ENCODE data around the gene SNAP25.

SNAP25 gene

GRCh38 chr20:10309326-10309725 is 90.7 kb downstream of the SNAP25 start:
- TF ChIP-seq, protein P1, sequence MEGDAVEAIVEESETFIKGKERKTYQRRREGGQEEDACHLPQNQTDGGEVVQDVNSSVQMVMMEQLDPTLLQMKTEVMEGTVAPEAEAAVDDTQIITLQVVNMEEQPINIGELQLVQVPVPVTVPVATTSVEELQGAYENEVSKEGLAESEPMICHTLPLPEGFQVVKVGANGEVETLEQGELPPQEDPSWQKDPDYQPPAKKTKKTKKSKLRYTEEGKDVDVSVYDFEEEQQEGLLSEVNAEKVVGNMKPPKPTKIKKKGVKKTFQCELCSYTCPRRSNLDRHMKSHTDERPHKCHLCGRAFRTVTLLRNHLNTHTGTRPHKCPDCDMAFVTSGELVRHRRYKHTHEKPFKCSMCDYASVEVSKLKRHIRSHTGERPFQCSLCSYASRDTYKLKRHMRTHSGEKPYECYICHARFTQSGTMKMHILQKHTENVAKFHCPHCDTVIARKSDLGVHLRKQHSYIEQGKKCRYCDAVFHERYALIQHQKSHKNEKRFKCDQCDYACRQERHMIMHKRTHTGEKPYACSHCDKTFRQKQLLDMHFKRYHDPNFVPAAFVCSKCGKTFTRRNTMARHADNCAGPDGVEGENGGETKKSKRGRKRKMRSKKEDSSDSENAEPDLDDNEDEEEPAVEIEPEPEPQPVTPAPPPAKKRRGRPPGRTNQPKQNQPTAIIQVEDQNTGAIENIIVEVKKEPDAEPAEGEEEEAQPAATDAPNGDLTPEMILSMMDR (IDR thresholded peaks at IDR 0.05; ENCODE audit: low read depth, low read length, missing control alignments): no peak
- no peak overlapping the region for H3K4me3 ChIP-seq (ENCODE audit: low read depth, low read length)
- no peak for DNase-seq (ENCODE audit: low read depth)

- H3K4me3 ChIP-seq (ENCODE audit: low read depth, low read length): no peak overlapping the region
- no peak for DNase-seq (ENCODE audit: low read depth)
- TF ChIP-seq, protein P1 (IDR thresholded peaks at IDR 0.05; ENCODE audit: low read depth, low read length, missing control alignments): no peak
These were observed 93.5 kb downstream of the SNAP25 start for GRCh38 chr20:10312111-10312510.

- DNase-seq (ENCODE audit: low read depth): no peak
- H3K4me3 ChIP-seq (ENCODE audit: low read depth, low read length): no peak overlapping the region
- TF ChIP-seq, protein P1 (IDR thresholded peaks at IDR 0.05; ENCODE audit: low read depth, low read length, missing control alignments): no peak
These were observed 94.6 kb downstream of the SNAP25 start for GRCh38 chr20:10313215-10313614.

DNA sequence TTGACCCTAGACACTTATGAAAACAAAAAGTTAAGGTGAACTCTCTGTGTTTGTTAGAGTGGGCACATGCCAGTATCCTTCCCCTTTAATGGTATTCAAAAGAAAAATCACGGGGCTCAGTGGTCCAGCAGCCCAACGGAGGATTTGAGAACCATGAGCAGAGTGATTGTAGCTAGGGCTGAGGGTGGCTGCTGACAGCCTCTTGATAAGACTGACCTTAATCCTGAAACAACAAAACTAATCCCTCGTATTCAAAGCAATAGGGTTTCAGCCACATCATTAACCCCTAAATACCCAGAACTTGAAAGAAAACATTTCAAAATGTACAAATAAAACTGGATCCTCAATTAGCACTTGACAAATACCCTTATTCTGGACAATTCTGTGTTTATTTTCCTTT is 95.1 kb downstream of the SNAP25 start:
- TF ChIP-seq, protein P1 (IDR thresholded peaks at IDR 0.05; ENCODE audit: low read depth, low read length, missing control alignments): no peak
- no peak for DNase-seq (ENCODE audit: low read depth)
- no peak overlapping the region for H3K4me3 ChIP-seq (ENCODE audit: low read depth, low read length)

GRCh38 chr20:10314198-10314597 is 95.6 kb downstream of the SNAP25 start:
- DNase-seq (ENCODE audit: low read depth): no peak
- TF ChIP-seq, protein P1 (IDR thresholded peaks at IDR 0.05; ENCODE audit: low read depth, low read length, missing control alignments): no peak

DNA sequence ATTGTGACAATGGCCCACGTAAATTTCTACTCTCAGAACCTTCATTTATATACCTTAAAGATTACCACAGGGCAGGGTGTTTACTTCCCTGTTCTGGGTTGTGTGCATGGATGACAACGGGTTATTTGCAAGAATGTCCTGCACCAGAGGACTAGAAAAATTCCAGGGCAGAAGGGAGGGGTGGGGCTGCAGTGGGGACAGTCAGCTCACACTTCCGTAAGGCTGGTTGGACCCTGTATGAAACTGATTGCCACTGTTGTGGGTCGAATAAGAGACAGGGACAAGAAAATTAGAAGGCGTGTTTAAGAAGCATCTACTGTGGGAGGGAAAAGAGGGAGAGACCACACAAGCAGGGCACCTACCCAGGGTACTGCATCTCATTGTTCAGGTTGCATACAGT is 96.5 kb downstream of the SNAP25 start:
- TF ChIP-seq, protein P1 (IDR thresholded peaks at IDR 0.05; ENCODE audit: low read depth, low read length, missing control alignments): no peak
- DNase-seq (ENCODE audit: low read depth): no peak
- H3K4me3 ChIP-seq (ENCODE audit: low read depth, low read length): no peak overlapping the region

More at GRCh38 chr20:10314198-10314597, 95.6 kb downstream of the SNAP25 start:
- no peak overlapping the region for H3K4me3 ChIP-seq (ENCODE audit: low read depth, low read length)

GRCh38 chr20:10316582-10316981 is 98.0 kb downstream of the SNAP25 start:
- no peak for DNase-seq (ENCODE audit: low read depth)
- TF ChIP-seq, protein P1 (IDR thresholded peaks at IDR 0.05; ENCODE audit: low read depth, low read length, missing control alignments): no peak

More at GRCh38 chr20:10316582-10316981, 98.0 kb downstream of the SNAP25 start:
- no peak overlapping the region for H3K4me3 ChIP-seq (ENCODE audit: low read depth, low read length)

Data from GM12864 (cell line).